CD4-positive, alpha-beta T cell treated with Interleukin-15 for 1 hour (primary cell): ENCODE measurements around the gene SMAD7.

Experiments
- DNase-seq: peaks from one replicate; pipeline ENCODE4 v3.0.0-alpha.2; 2020

The SMAD7 gene

GRCh38 chr18:48986851-48987761 is 36.3 kb upstream of the SMAD7 start:
- no peak for DNase-seq

GRCh38 chr18:48985161-48985560 is 34.4 kb upstream of the SMAD7 start:
- DNase-seq: no peak

DNA sequence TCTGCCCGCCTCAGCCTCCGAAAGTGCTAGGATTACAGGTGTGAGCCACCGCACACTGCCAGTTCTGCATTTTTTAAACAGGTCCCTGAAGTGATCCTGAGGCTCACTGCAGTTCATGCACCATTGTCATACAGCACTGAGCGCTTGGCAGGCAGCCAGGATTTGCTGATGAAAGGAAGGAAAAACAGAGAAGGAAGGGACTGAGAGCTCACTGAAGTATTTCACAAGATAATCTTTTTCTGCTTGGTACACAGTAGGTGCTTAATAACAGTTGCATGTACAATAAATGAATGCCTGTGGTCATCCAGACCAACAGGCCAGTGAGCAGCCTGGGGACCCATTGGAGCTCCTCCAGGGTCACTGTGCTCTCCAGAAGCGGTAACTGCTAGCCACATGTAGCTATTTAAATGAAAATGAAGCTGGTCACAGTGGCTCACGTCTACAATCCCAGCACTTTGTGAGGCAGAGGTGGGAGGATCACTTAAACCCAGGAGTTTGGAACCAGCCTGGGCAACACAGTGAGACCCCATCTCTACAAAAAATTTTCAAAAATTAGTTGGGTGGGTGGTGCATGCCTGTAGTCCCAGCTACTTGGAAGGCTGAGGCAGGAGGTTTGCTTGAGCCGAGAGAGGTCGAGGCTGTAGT is 33.1 kb upstream of the SMAD7 start:
- no peak for DNase-seq

GRCh38 chr18:48982266-48982665 is 31.5 kb upstream of the SMAD7 start:
- DNase-seq: no peak

DNA sequence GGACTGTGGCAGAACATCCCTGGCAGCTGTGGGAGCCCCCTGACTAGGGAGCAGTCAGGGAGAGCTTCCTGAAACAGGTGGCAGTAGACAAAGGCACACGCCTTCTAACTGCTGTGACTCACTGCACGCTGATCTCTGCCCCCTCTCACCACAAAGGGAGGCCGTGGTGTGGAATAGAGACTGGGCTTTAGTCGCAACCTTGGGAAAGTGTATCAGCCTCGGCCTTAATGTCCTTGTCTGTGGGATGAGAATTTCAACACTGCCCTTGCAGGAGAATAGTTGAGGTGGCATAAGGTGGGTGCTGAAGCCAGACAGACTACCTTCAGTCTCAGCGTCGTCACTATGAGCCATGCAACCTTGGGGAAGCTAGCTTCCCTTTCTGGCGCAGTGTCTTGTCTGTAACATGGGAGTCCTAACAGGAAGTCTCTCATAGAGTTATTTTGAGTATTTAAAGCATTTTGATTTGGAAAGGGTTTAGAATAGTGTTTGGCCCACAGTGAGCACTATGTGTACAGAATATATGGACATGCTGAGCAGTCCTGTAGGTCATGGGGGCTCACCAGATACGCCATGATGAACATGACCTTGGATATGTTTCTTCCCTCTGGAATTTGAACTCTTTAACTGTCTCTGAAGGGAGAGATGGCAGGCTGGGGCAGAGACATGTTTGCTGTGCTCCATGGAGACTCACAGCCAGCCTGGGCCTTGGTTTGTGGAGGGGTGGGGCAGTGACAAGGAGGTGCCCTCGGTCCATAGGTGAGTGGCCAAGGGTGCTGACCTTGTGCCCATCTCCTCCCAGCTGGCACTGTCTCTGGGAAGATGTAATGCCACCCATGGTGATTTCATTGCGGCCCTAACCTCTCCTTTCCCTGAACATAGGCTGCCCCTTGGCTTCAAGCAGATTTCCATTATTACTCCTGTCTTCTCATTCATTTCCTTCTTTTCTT is 29.5 kb upstream of the SMAD7 start:
- DNase-seq: peak; percentile 24

DNA sequence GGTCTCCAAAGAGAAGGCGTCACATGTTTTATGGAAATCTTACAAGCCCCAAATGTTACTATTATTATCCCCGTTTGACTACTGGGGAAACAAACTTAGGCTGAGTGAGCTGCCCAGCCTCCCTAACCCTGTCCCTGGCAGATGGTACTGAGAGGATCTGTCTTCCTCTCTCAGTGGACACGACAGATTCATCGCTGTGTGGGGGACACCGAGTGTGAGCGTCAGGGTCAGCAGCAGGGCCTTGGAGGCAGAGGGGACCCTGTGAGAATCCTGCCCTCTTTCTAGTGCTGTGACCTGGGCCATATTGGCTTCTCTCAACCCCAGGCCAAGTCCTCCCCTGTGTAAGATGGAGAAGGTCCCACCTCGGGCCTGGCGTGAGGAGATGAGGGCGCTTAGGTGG is 27.1 kb upstream of the SMAD7 start:
- no peak for DNase-seq

- DNase-seq: peak; percentile 52
Observed at GRCh38 chr18:48975817-48976649, 25.3 kb upstream of the SMAD7 start.

- no peak for DNase-seq
Observed at GRCh38 chr18:48975120-48975816, 24.5 kb upstream of the SMAD7 start.

- DNase-seq: no peak
Observed at GRCh38 chr18:48974304-48975119, 23.7 kb upstream of the SMAD7 start.

DNA sequence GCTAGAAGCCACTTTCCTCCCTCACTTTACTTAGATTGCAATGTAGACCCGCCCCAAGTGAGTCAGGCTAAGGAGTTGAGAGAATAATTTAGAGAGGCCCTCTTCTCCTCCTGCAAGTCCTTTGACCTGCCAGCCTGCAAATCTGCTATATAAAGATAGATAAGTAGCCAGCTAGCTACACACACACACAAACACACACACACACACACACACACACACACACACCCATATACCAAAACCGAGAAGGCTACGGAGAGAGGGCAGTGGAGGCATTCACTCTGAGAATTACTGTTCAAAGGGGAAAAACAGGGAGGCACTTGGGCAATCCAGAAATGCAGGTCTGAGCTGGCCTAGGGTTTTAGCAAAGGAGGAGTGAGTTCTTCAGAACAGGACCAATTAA is 23.0 kb upstream of the SMAD7 start:
- no peak for DNase-seq

DNA sequence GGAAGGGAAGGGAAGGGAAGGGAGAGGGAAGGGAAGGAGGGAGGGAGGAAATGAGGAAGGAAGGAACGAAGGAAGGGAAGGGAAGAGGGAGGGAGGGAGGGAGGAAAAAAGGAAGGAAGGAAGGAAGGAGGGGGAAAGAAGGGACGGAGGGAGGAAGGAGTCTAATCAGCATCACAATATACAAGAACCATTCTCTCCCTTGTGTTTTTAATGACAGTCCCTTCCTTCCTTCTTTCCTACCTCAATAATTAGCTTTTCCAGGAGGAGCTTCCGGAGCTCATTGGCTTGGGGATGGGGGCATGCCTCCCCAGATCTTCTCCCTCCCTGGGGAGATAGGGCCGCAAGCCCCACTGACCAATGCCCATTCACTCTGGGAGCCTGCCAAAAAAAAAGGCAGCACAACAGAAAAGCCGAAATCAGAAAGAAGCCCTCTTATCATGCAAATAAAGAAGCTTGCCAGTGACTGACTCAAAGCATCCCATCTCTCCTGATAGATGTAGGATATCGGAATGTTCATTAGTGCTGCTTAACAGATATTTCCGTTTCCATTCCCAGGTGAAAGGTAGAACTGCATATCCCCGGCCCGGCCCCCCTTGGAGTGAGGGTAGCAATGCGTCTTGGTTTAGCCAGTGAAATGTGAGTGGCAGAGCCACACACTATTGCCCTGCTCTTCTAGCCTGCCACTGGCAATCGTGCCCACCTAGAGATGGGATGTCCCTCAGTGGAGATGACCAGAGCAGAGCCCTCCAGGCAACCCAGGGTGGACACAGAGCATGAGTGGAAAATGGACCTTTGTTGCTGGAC is 17.8 kb upstream of the SMAD7 start:
- no peak for DNase-seq

DNA sequence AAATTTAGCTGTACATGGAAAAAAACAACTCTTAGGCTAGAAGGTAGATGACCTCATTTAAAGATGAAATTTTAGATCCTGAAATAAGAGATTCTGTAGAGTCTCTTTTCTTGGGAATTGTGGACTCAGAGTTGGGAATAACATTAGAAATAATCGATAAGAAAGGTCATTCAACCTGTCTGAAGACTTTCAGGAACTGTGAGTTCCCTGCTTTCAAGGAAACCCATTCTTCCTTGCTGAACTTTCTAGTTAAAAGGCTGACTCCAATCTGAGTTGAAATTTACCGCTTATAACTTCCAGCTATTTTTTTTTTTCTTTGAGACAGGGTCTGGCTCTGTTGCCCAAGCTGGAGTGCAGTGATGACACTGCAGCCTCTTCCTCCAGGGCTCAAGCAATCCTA is 16.8 kb upstream of the SMAD7 start:
- DNase-seq: no peak

GRCh38 chr18:48966523-48966922 is 15.8 kb upstream of the SMAD7 start:
- DNase-seq: no peak

- DNase-seq: no peak
Observed at GRCh38 chr18:48963586-48964470, 13.1 kb upstream of the SMAD7 start.

GRCh38 chr18:48962994-48963561 is 12.3 kb upstream of the SMAD7 start:
- no peak for DNase-seq

- no peak for DNase-seq
Observed at GRCh38 chr18:48962252-48962993, 11.7 kb upstream of the SMAD7 start.

DNA sequence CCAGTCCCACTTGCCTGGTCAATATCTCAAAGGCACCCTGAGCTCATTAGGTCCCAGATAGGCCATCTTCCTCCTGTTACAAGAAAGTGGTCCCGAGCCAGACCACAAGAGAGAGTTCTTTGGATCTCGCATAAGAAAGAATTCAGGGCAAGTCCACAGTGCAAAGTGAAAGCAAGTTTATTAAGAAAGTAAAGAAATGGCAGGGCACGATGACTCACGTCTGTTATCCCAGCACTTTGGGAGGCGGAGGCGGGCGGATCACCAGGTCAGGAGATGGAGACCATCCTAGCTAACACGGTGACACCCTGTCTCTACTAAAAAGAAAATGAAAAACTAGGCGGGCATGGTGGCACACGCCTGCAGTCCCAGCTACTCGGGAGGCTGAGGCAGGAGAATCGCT is 10.8 kb upstream of the SMAD7 start:
- no peak for DNase-seq
